Measurements from ENCODE around the gene APBA1. TPM values are rescaled to one million over a fixed set of nuclear protein-coding genes. Genes with fewer than 3 reads are reported as not detected.
"Not testable (repeated sequence)": the region's sequence is repeated elsewhere in the genome, so short reads cannot be mapped to it uniquely, and the experiment has no call there.

APBA1 gene
- total RNA-seq, 1 donor from 2014 or later, result 5.9 TPM

GRCh38 chr9:69411931-69412740, 260.0 kb downstream of the APBA1 start:
- Mint-ChIP-seq H3K4me1 (ENCODE audit: low read depth, unreplicated experiment) (no peaks in the 10 kb centered on the region), H3K27me3 (ENCODE audit: low read depth, unreplicated experiment) (peaks cover 11% of the 10 kb centered on the region), H3K9me3 (ENCODE audit: unreplicated experiment) (no peaks in the 10 kb centered on the region), H3K27ac (ENCODE audit: unreplicated experiment) (no peak overlapping the region), H3K4me3 (ENCODE audit: unreplicated experiment) (no peak overlapping the region), H3K36me3 (ENCODE audit: low read depth, unreplicated experiment) (no peaks in the 10 kb centered on the region)
- Histone ChIP-seq H3K4me1 (ENCODE audit: insufficient read depth, low read length) (peaks cover 2% of the 10 kb centered on the region), H3K36me3 (ENCODE audit: insufficient read depth, low read length) (no peaks in the 10 kb centered on the region), H4K20me1 (ENCODE audit: insufficient read depth, low read length) (no peaks in the 10 kb centered on the region), H3K79me2 (ENCODE audit: insufficient read depth, low read length) (no peaks in the 10 kb centered on the region), H3K9me3 (ENCODE audit: insufficient read depth, low read depth, low read length) (no peaks in the 10 kb centered on the region), H3K4me3 (ENCODE audit: insufficient read depth, low read depth, low read length) (no peak overlapping the region), H3K27ac (ENCODE audit: low read depth, low read length) (no peak overlapping the region), H3K9ac (ENCODE audit: low read length) (no peak overlapping the region), H2AFZ (ENCODE audit: low read depth, low read length) (peak overlapping the region; percentile 93), H3K4me2 (ENCODE audit: low read length) (peak overlapping the region; percentile 81), H3K27me3 (ENCODE audit: insufficient read depth, low read length) (no peaks in the 10 kb centered on the region)
- TF ChIP-seq EZH2 (IDR thresholded peaks at IDR 0.05; ENCODE audit: insufficient read depth, low read length) (no peak), CTCF (IDR thresholded peaks at IDR 0.05; ENCODE audit: insufficient read depth, low read depth, low read length) (no peak)
- DNase-seq (ENCODE audit: low read depth) (no peak), FAIRE-seq (no peak)

GRCh38 chr9:69411246-69411645, 260.9 kb downstream of the APBA1 start:
- H3K79me2 ChIP-seq (ENCODE audit: insufficient read depth, low read length), result no peaks in the 10 kb centered on the region
- no peak overlapping the region for H3K4me3 ChIP-seq (ENCODE audit: insufficient read depth, low read depth, low read length)
- H3K36me3 ChIP-seq (ENCODE audit: insufficient read depth, low read length), result no peaks in the 10 kb centered on the region
- H3K27ac Mint-ChIP-seq (ENCODE audit: unreplicated experiment), result no peak overlapping the region
- no peaks in the 10 kb centered on the region for H3K27me3 ChIP-seq (ENCODE audit: insufficient read depth, low read length)
- H3K4me1 ChIP-seq (ENCODE audit: insufficient read depth, low read length), result peaks cover 2% of the 10 kb centered on the region
- no peak overlapping the region for H3K4me2 ChIP-seq (ENCODE audit: low read length)
- DNase-seq (ENCODE audit: low read depth), result no peak
- TF ChIP-seq CTCF (IDR thresholded peaks at IDR 0.05; ENCODE audit: insufficient read depth, low read depth, low read length) (no peak), EZH2 (IDR thresholded peaks at IDR 0.05; ENCODE audit: insufficient read depth, low read length) (no peak)
- no peak for FAIRE-seq
- H3K36me3 Mint-ChIP-seq (ENCODE audit: low read depth, unreplicated experiment), result no peaks in the 10 kb centered on the region
- no peak overlapping the region for H2AFZ ChIP-seq (ENCODE audit: low read depth, low read length)
- H3K9ac ChIP-seq (ENCODE audit: low read length), result no peak overlapping the region
- peaks cover 11% of the 10 kb centered on the region for H3K27me3 Mint-ChIP-seq (ENCODE audit: low read depth, unreplicated experiment)
- H3K9me3 ChIP-seq (ENCODE audit: insufficient read depth, low read depth, low read length), result no peaks in the 10 kb centered on the region
- no peak overlapping the region for H3K27ac ChIP-seq (ENCODE audit: low read depth, low read length)
- no peak overlapping the region for H3K4me3 Mint-ChIP-seq (ENCODE audit: unreplicated experiment)
- H3K4me1 Mint-ChIP-seq (ENCODE audit: low read depth, unreplicated experiment), result no peaks in the 10 kb centered on the region
- no peaks in the 10 kb centered on the region for H4K20me1 ChIP-seq (ENCODE audit: insufficient read depth, low read length)
- H3K9me3 Mint-ChIP-seq (ENCODE audit: unreplicated experiment), result no peaks in the 10 kb centered on the region

- H3K4me1 Mint-ChIP-seq (ENCODE audit: low read depth, unreplicated experiment); H2AFZ ChIP-seq (ENCODE audit: low read depth, low read length): not testable (repeated sequence)
Observed at GRCh38 chr9:69409936-69410335, 262.2 kb downstream of the APBA1 start.

More at GRCh38 chr9:69409936-69410335, 262.2 kb downstream of the APBA1 start:
- H4K20me1 ChIP-seq (ENCODE audit: insufficient read depth, low read length); FAIRE-seq; H3K9ac ChIP-seq (ENCODE audit: low read length); H3K4me3 ChIP-seq (ENCODE audit: insufficient read depth, low read depth, low read length); H3K9me3 Mint-ChIP-seq (ENCODE audit: unreplicated experiment); H3K36me3 ChIP-seq (ENCODE audit: insufficient read depth, low read length); H3K27ac ChIP-seq (ENCODE audit: low read depth, low read length); DNase-seq (ENCODE audit: low read depth); H3K36me3 Mint-ChIP-seq (ENCODE audit: low read depth, unreplicated experiment); H3K4me2 ChIP-seq (ENCODE audit: low read length); H3K27ac Mint-ChIP-seq (ENCODE audit: unreplicated experiment); H3K9me3 ChIP-seq (ENCODE audit: insufficient read depth, low read depth, low read length); H3K79me2 ChIP-seq (ENCODE audit: insufficient read depth, low read length); H3K4me1 ChIP-seq (ENCODE audit: insufficient read depth, low read length); H3K4me3 Mint-ChIP-seq (ENCODE audit: unreplicated experiment); H3K27me3 ChIP-seq (ENCODE audit: insufficient read depth, low read length): not testable (repeated sequence)
- H3K27me3 Mint-ChIP-seq (ENCODE audit: low read depth, unreplicated experiment), result peaks cover 11% of the 10 kb centered on the region

Measured in astrocyte (in vitro differentiated cells and primary cell).